SK-N-SH treated with all-trans-retinoic acid at 6 μM for 48 hours (cell line): ENCODE results near the gene ADPRH.

Source experiments
- ATAC-seq: fragments of 200-7000 bp; cut with Tn5 transposase; 3 replicates; pipeline ENCODE4 v1.9.1; 2020; ENCODE audit warnings: mild to moderate bottlenecking, moderate library complexity
- ARNTL ChIP-seq: fragments of 450-650 bp; formaldehyde crosslinking; IDR thresholded peaks from 2 replicates; pipeline ENCODE4 v1.5.0; 2020; ENCODE audit warnings: low read depth, mild to moderate bottlenecking, moderate library complexity, borderline replicate concordance
- BACH2 ChIP-seq: fragments of 250-450 bp; sonication (Bioruptor Pico); IDR thresholded peaks from 2 replicates; pipeline ENCODE4 v1.9.0; 2021; ENCODE audit warnings: mild to moderate bottlenecking, borderline replicate concordance
- CSDC2 ChIP-seq: fragments of 250-450 bp; sonication (Bioruptor Pico); IDR thresholded peaks from 2 replicates; pipeline ENCODE4 v1.5.0; 2020; ENCODE audit warnings: mild to moderate bottlenecking, moderate library complexity
- CSRNP3 ChIP-seq: fragments of 250-450 bp; sonication (Bioruptor Pico); IDR thresholded peaks from 2 replicates; pipeline ENCODE4 v1.5.1; 2021; ENCODE audit warnings: mild to moderate bottlenecking, moderate library complexity
- ESRRG ChIP-seq: fragments of 250-450 bp; sonication (Bioruptor Pico); IDR thresholded peaks from 2 replicates; pipeline ENCODE4 v1.6.1; 2021; ENCODE audit warnings: mild to moderate bottlenecking
- GLIS3 ChIP-seq: fragments of 250-450 bp; sonication (Bioruptor Pico); IDR thresholded peaks from 2 replicates; pipeline ENCODE4 v1.5.0; 2020; ENCODE audit warnings: mild to moderate bottlenecking, moderate library complexity
- ISL1 ChIP-seq: fragments of 250-450 bp; sonication (Bioruptor Pico); IDR thresholded peaks from 2 replicates; pipeline ENCODE4 v2.1.2; 2022; ENCODE audit warnings: mild to moderate bottlenecking, moderate library complexity
- PATZ1 ChIP-seq: fragments of 250-450 bp; sonication (Bioruptor Pico); IDR thresholded peaks from 2 replicates; pipeline ENCODE4 v1.8.0; 2020; ENCODE audit warnings: mild to moderate bottlenecking, moderate library complexity, borderline replicate concordance
- POU6F1 ChIP-seq: fragments of 250-450 bp; sonication (Bioruptor Pico); IDR thresholded peaks from 2 replicates; pipeline ENCODE4 v1.8.0; 2021; ENCODE audit warnings: low read depth, mild to moderate bottlenecking, moderate library complexity, borderline replicate concordance
- RARB ChIP-seq: fragments of 250-450 bp; sonication (Bioruptor Pico); IDR thresholded peaks from 2 replicates; pipeline ENCODE4 v1.8.0; 2021; ENCODE audit warnings: mild to moderate bottlenecking, moderate library complexity
- SNAI2 ChIP-seq: fragments of 250-450 bp; sonication (Bioruptor Pico); IDR thresholded peaks from 2 replicates; pipeline ENCODE4 v1.5.0; 2020; ENCODE audit warnings: mild to moderate bottlenecking, moderate library complexity
- TCF4 ChIP-seq: fragments of 250-450 bp; sonication (Bioruptor Pico); IDR thresholded peaks from 2 replicates; pipeline ENCODE4 v1.8.0; 2021; ENCODE audit warnings: mild to moderate bottlenecking, moderate library complexity, borderline replicate concordance
- TOX ChIP-seq: fragments of 250-450 bp; sonication (Bioruptor Pico); IDR thresholded peaks from 2 replicates; pipeline ENCODE4 v1.8.0; 2021; ENCODE audit warnings: mild to moderate bottlenecking, moderate library complexity, borderline replicate concordance
- TSHZ2 ChIP-seq: fragments of 250-450 bp; sonication (Bioruptor Pico); IDR thresholded peaks from 2 replicates; pipeline ENCODE4 v1.5.0; 2020; ENCODE audit warnings: mild to moderate bottlenecking, moderate library complexity
- ZC3H10 ChIP-seq: fragments of 250-450 bp; sonication (Bioruptor Pico); IDR thresholded peaks from 2 replicates; pipeline ENCODE4 v1.5.1; 2021; ENCODE audit warnings: mild to moderate bottlenecking, moderate library complexity
- ZFP3 ChIP-seq: fragments of 250-450 bp; sonication (Bioruptor Pico); IDR thresholded peaks from 2 replicates; pipeline ENCODE4 v1.5.0; 2020; ENCODE audit warnings: mild to moderate bottlenecking, moderate library complexity
- ZFP30 ChIP-seq: fragments of 450-650 bp; formaldehyde crosslinking; IDR thresholded peaks from 2 replicates; pipeline ENCODE4 v1.5.0; 2022; ENCODE audit warnings: mild to moderate bottlenecking, moderate library complexity
- ZNF565 ChIP-seq: fragments of 450-650 bp; formaldehyde crosslinking; conservative IDR thresholded peaks from 2 replicates; pipeline ENCODE4 v1.5.0; 2020; ENCODE audit warnings: low read depth, mild to moderate bottlenecking, moderate library complexity
- ZNF8 ChIP-seq: fragments of 450-650 bp; formaldehyde crosslinking; IDR thresholded peaks from 2 replicates; pipeline ENCODE4 v1.5.0; 2020; ENCODE audit warnings: mild to moderate bottlenecking, moderate library complexity

ADPRH gene

GRCh38 chr3:119601154-119601553 is 21.9 kb downstream of the ADPRH start:
- TF ChIP-seq SNAI2 (CRISPR knock-in tag) (no peak), CSDC2 (CRISPR knock-in tag) (no peak), ZC3H10 (CRISPR knock-in tag) (no peak), PATZ1 (no peak), CSRNP3 (CRISPR knock-in tag) (no peak), TCF4 (no peak), TOX (CRISPR knock-in tag) (no peak), ZFP3 (CRISPR knock-in tag) (no peak), GLIS3 (CRISPR knock-in tag) (no peak), ARNTL (CRISPR knock-in tag) (no peak), TSHZ2 (CRISPR knock-in tag) (no peak)
- no peak for ATAC-seq

GRCh38 chr3:119602676-119603075 is 23.4 kb downstream of the ADPRH start:
- TF ChIP-seq ZNF565 (CRISPR knock-in tag) = no peak
- TF ChIP-seq, all 23 proteins: peak for 0
- ATAC-seq = no peak

- ATAC-seq = peak; percentile 73
- TF ChIP-seq ZNF565 (CRISPR knock-in tag) (no peak), TOX (CRISPR knock-in tag) (no peak), BACH2 (no peak), ZNF8 (no peak), TCF4 (no peak), RARB (CRISPR knock-in tag) (no peak), ARNTL (CRISPR knock-in tag) (no peak)
Observed at GRCh38 chr3:119604878-119605277, 25.6 kb downstream of the ADPRH start.

GRCh38 chr3:119608405-119609000 is 29.2 kb downstream of the ADPRH start:
- ATAC-seq = no peak
- no peak for TF ChIP-seq ISL1 (CRISPR knock-in tag)
- TF ChIP-seq ZNF8 = no peak
- TF ChIP-seq ZNF565 (CRISPR knock-in tag) = no peak
- TF ChIP-seq TCF4 = no peak
- TF ChIP-seq POU6F1 (CRISPR knock-in tag) = no peak
- no peak for TF ChIP-seq RARB (CRISPR knock-in tag)
- TF ChIP-seq CSDC2 (CRISPR knock-in tag) = no peak
- no peak for TF ChIP-seq ARNTL (CRISPR knock-in tag)
- TF ChIP-seq ESRRG = no peak
- no peak for TF ChIP-seq ZFP30 (CRISPR knock-in tag)
- TF ChIP-seq CSRNP3 (CRISPR knock-in tag) = no peak
- TF ChIP-seq ZC3H10 (CRISPR knock-in tag) = no peak
